AG09309 (cell line): ENCODE data around the gene TMEM95.

Source experiments
- DNase-seq: peaks from one replicate; pipeline ENCODE4 v3.0.0-alpha.2; 2010; ENCODE audit warnings: low read depth
- H3K4me3 ChIP-seq: 2 replicates; pipeline ENCODE4 v1.5.1; 2011; ENCODE audit warnings: mild to moderate bottlenecking, low read depth, low read length, moderate library complexity; ENCODE audit not compliant: control insufficient read depth
- CTCF ChIP-seq: IDR thresholded peaks from 2 replicates; pipeline ENCODE4 v1.5.1; 2011; ENCODE audit warnings: mild to moderate bottlenecking, low read depth, low read length, inconsistent platforms; ENCODE audit not compliant: insufficient read depth, control insufficient read depth; ENCODE audit errors: missing control alignments

Gene TMEM95

GRCh38 chr17:7324438-7324779, 30.5 kb upstream of the TMEM95 start:
- no peak for TF ChIP-seq CTCF
- no peak for DNase-seq
- no peak overlapping the region for H3K4me3 ChIP-seq

- no peak for DNase-seq
- H3K4me3 ChIP-seq = no peak overlapping the region
- no peak for TF ChIP-seq CTCF
Measured at GRCh38 chr17:7325031-7325528, 29.9 kb upstream of the TMEM95 start.

- DNase-seq = no peak
- H3K4me3 ChIP-seq = no peak overlapping the region
- no peak for TF ChIP-seq CTCF
Measured at GRCh38 chr17:7326186-7326585, 28.8 kb upstream of the TMEM95 start.

DNA sequence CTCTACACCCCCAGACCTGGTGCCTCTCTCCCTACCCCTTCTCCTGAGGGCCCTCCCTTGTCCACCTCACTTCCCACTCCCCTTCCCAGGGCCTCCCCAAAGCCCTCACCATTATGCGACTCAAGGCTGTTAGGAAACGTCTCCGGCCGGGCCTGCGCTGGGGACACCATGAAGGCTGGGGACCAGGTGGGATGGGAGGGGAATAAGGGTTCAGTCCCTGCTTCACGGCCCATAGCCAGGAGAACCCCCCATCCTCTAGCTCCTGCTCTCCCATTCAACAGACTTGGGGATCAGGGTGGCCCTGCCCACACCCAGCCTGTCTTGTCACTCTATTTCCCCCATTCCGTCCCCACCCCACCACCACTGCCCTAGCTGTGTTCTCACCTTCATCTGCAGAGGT, 27.9 kb upstream of the TMEM95 start:
- H3K4me3 ChIP-seq = no peak overlapping the region
- no peak for TF ChIP-seq CTCF
- no peak for DNase-seq

GRCh38 chr17:7327501-7327900, 27.5 kb upstream of the TMEM95 start:
- TF ChIP-seq CTCF = no peak
- DNase-seq = no peak
- no peak overlapping the region for H3K4me3 ChIP-seq

- peak overlapping the region; percentile 88 for H3K4me3 ChIP-seq
- TF ChIP-seq CTCF = no peak
- DNase-seq = no peak
Measured at GRCh38 chr17:7328009-7328408, 26.9 kb upstream of the TMEM95 start.

GRCh38 chr17:7328840-7329373, 26.0 kb upstream of the TMEM95 start, which contains the start of gene NEURL4:
NEURL4 (minus strand) TSS chr17:7329335; CDS start chr17:7329312, 23 bp downstream.
- H3K4me3 ChIP-seq = peak within 1 kb of the TSS; percentile 88
- no peak for TF ChIP-seq CTCF
- no peak for DNase-seq
